Esophagus muscularis mucosa (tissue), 4 donors: ENCODE results near the gene DNM3. TPM values are rescaled to one million over a fixed set of nuclear protein-coding genes. Genes with fewer than 3 reads are reported as not detected.

Source experiments
- DNase-seq: peaks from one replicate; pipeline ENCODE4 v3.0.0-alpha.2; 2017; ENCODE audit errors: extremely low spot score
- H3K27ac ChIP-seq, 4 donors: fragments of 200-600 bp; sonication (generic); replicated peaks in 1 of 4; 1 replicate in 3 of 4; 2 replicates in 1 of 4; pipeline ENCODE4 v1.5.1; 2016 to 2019; ENCODE audit warnings: mild to moderate bottlenecking in 1 of 4
- H3K27me3 ChIP-seq, 4 donors: fragments of 200-600 bp; sonication (generic); one replicate each; pipeline versions ENCODE4 v1.5.1 to v1.6.0; 2016 to 2019
- H3K36me3 ChIP-seq, 4 donors: fragments of 200-600 bp; sonication (generic); one replicate each; pipeline ENCODE4 v1.5.1; 2016 to 2019
- H3K4me1 ChIP-seq, 4 donors: fragments of 200-600 bp; sonication (generic); one replicate each; pipeline ENCODE4 v1.5.1; 2016 to 2019
- H3K4me3 ChIP-seq, 4 donors: fragments of 200-600 bp; sonication (generic); 1 replicate in 2 of 4; 2 replicates in 2 of 4; pipeline ENCODE4 v1.5.1; 2016 to 2019; ENCODE audit warnings: mild to moderate bottlenecking in 4 of 4, moderate library complexity in 1 of 4
- H3K9me3 ChIP-seq, 4 donors: fragments of 200-600 bp; sonication (generic); 1 replicate in 3 of 4; 2 replicates in 1 of 4; pipeline ENCODE4 v1.5.1; 2016 to 2019
- EP300 ChIP-seq: sonication (generic); formaldehyde crosslinking; IDR thresholded peaks from one replicate; pipeline ENCODE4 v1.6.1; 2017; ENCODE audit warnings: antibody characterized with exemption
- POLR2A ChIP-seq: fragments of 450-650 bp; IDR thresholded peaks from one replicate; pipeline ENCODE4 v1.6.1; 2017; ENCODE audit warnings: antibody characterized with exemption, moderate library complexity, mild to moderate bottlenecking, low read depth
- POLR2AphosphoS5 ChIP-seq, 2 donors: sonication (generic); formaldehyde crosslinking; IDR thresholded peaks; one replicate each; pipeline ENCODE4 v1.6.1; 2017; ENCODE audit warnings: antibody characterized with exemption in 2 of 2
- WGBS: methylation state at CpG from one replicate; pipeline ENCODE4 v1.1.5; 2018; 5-methylcytosine and 5-hydroxymethylcytosine counted together
- intact Hi-C: fragments of 100-400 bp; cut with DNase I; formaldehyde crosslinking; loops from one replicate; pipeline ENCODE4 v1.15.1; 2023
- total RNA-seq, 4 donors: library from RNA; depleted of rRNA; stranded (reverse); fragments of >200 nt; gene quantifications; one replicate each; pipeline versions ENCODE4 v1.1.0 to v1.2.1, GENCODE V29; 2016
- TF ChIP-seq, protein P1 (sequence below), 3 experiments: fragments of 200-600 bp in 2 of 3; fragments of 450-650 bp in 1 of 3; sonication (generic) in 2 of 3; IDR thresholded peaks; one replicate each; pipeline ENCODE4 v1.5.1; 2017 to 2019; ENCODE audit warnings: antibody characterized with exemption in 3 of 3, mild to moderate bottlenecking in 2 of 3, moderate library complexity in 1 of 3

DNM3 gene
- total RNA-seq, 4 donors from 2014 or later = 3.3 to 6.4 (median 3.9) TPM

GRCh38 chr1:171800342-171800741 is 41.0 kb upstream of the DNM3 start:
- intact Hi-C loops = loop anchor here (5.0 to 10.0 kb wide), 2 partner anchors 64 to 642 kb away; partner anchors contain the start of gene PIGC
- H3K4me1 ChIP-seq = peaks cover 0 to 4% (median 4%) of the 10 kb centered on the region in 4 donors
- peaks cover 9 to 38% (median 30%) of the 10 kb centered on the region in 4 donors for H3K36me3 ChIP-seq
- no peaks in the 10 kb centered on the region for H3K27me3 ChIP-seq
- no peak overlapping the region for H3K27ac ChIP-seq
- DNase-seq = no peak
- 92% methylated on average over 3 of the region's 3 CpGs for WGBS
- TF ChIP-seq, protein P1, sequence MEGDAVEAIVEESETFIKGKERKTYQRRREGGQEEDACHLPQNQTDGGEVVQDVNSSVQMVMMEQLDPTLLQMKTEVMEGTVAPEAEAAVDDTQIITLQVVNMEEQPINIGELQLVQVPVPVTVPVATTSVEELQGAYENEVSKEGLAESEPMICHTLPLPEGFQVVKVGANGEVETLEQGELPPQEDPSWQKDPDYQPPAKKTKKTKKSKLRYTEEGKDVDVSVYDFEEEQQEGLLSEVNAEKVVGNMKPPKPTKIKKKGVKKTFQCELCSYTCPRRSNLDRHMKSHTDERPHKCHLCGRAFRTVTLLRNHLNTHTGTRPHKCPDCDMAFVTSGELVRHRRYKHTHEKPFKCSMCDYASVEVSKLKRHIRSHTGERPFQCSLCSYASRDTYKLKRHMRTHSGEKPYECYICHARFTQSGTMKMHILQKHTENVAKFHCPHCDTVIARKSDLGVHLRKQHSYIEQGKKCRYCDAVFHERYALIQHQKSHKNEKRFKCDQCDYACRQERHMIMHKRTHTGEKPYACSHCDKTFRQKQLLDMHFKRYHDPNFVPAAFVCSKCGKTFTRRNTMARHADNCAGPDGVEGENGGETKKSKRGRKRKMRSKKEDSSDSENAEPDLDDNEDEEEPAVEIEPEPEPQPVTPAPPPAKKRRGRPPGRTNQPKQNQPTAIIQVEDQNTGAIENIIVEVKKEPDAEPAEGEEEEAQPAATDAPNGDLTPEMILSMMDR (IDR thresholded peaks at IDR 0.05) = no peak
- TF ChIP-seq POLR2A = no peak
- no peak for TF ChIP-seq POLR2AphosphoS5 (IDR thresholded peaks at IDR 0.05)
- no peak for TF ChIP-seq EP300
- no peaks in the 10 kb centered on the region for H3K9me3 ChIP-seq
- no peak overlapping the region for H3K4me3 ChIP-seq

DNA sequence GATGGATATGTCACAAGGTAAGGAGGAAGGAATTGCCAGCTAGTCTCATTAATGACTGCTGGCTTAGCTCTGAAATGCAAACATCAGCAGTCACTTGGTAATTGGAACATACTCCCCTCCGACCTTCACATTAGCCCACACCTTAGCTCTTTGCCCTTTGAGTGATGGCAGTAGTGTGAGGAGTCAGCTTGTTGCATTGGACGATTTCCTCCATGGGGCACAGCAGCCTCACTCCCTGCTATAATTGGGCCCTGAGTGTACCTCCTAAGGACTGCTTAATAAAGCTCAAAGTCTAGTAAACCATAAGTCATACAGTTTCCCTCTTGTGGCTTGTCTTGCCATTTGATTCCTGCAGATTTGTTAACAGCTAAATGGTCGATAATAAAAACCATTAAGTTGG is 40.4 kb upstream of the DNM3 start:
- WGBS = 72% methylated on average over 3 of the region's 3 CpGs
- intact Hi-C loops = loop anchor here (5.0 to 10.0 kb wide), 2 partner anchors 64 to 641 kb away; partner anchors contain the start of gene PIGC
- no peak overlapping the region for H3K27ac ChIP-seq
- DNase-seq = no peak
- H3K4me1 ChIP-seq = peaks cover 0 to 8% (median 4%) of the 10 kb centered on the region in 4 donors
- H3K27me3 ChIP-seq = no peaks in the 10 kb centered on the region
- peaks cover 9 to 32% (median 25%) of the 10 kb centered on the region in 4 donors for H3K36me3 ChIP-seq
- H3K4me3 ChIP-seq = no peak overlapping the region
- no peaks in the 10 kb centered on the region for H3K9me3 ChIP-seq
- TF ChIP-seq, protein P1 (IDR thresholded peaks at IDR 0.05) = no peak
- TF ChIP-seq POLR2A (no peak), POLR2AphosphoS5 (IDR thresholded peaks at IDR 0.05) (no peak), EP300 (no peak)

GRCh38 chr1:171801487-171801891 is 39.8 kb upstream of the DNM3 start:
- no peak for TF ChIP-seq POLR2AphosphoS5 (IDR thresholded peaks at IDR 0.05)
- no peak for TF ChIP-seq POLR2A
- no peak for TF ChIP-seq EP300
- TF ChIP-seq, protein P1 (IDR thresholded peaks at IDR 0.05) = peak; percentile 71 to 81 (median 76)
- H3K9me3 ChIP-seq = no peaks in the 10 kb centered on the region
- peaks cover 0 to 8% (median 4%) of the 10 kb centered on the region in 4 donors for H3K4me1 ChIP-seq
- H3K27me3 ChIP-seq = no peaks in the 10 kb centered on the region
- peaks cover 5 to 26% (median 19%) of the 10 kb centered on the region in 4 donors for H3K36me3 ChIP-seq
- 0% methylated on average over 2 of the region's 2 CpGs for WGBS
- intact Hi-C loops = loop anchor here (5.0 to 10.0 kb wide), 2 partner anchors 63 to 641 kb away; partner anchors contain the start of gene PIGC
- no peak overlapping the region for H3K27ac ChIP-seq
- DNase-seq = no peak
- H3K4me3 ChIP-seq = no peak overlapping the region

GRCh38 chr1:171802207-171802606 is 39.1 kb upstream of the DNM3 start:
- Histone ChIP-seq H3K27ac (no peak overlapping the region), H3K4me1 (peaks cover 0 to 8% (median 4%) of the 10 kb centered on the region in 4 donors), H3K36me3 (peaks cover 0 to 19% (median 11%) of the 10 kb centered on the region in 4 donors), H3K9me3 (no peaks in the 10 kb centered on the region), H3K4me3 (no peak overlapping the region), H3K27me3 (no peaks in the 10 kb centered on the region)
- intact Hi-C loops = loop anchor here (1.0 to 10.0 kb wide), 3 partner anchors 63 to 640 kb away; partner anchors contain the start of gene PIGC
- WGBS = 98% methylated on average over 3 of the region's 3 CpGs
- TF ChIP-seq POLR2A (no peak), EP300 (no peak), POLR2AphosphoS5 (IDR thresholded peaks at IDR 0.05) (no peak)
- TF ChIP-seq, protein P1 (IDR thresholded peaks at IDR 0.05) = no peak
- DNase-seq = no peak
